Measurements from ENCODE around the gene SORCS2. TPM values are rescaled to one million over a fixed set of nuclear protein-coding genes. Genes with fewer than 3 reads are reported as not detected.

The SORCS2 gene
- total RNA-seq, 4 donors from 2014 or later = 0.19 to 0.85 (median 0.66) TPM

GRCh38 chr4:7655511-7656243 is 463.3 kb downstream of the SORCS2 start:
- TF ChIP-seq CTCF (IDR thresholded peaks at IDR 0.05; ENCODE audit: low read depth) = no peak

DNA sequence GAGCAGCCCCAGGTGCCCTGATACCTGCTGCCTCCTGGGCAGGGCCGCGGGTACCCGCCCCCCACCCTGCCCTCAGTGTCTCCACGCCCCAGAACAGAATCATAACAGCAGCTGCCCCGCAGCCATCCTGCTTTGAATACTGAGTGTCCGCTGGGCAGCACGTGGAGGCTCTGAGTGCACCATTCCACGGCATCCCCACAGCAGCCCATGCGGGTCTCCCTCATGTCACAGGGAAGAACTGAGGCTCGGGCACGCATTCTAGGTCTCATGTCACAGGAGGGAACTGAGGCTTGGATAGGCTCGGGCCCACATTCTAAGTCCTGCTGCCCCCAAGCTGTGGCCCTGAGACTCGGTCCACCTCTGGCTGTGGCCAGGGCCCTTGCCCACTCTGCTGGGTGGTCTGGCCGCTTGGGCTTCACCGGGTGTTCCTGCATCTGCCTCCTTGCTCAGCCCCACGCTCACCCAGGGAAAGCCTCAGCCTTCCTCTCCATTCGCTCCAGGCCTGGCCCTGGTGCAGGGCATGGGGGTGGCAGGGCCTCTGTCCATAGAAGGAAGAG is 464.0 kb downstream of the SORCS2 start:
- TF ChIP-seq CTCF (IDR thresholded peaks at IDR 0.05; ENCODE audit: low read depth) = no peak

DNA sequence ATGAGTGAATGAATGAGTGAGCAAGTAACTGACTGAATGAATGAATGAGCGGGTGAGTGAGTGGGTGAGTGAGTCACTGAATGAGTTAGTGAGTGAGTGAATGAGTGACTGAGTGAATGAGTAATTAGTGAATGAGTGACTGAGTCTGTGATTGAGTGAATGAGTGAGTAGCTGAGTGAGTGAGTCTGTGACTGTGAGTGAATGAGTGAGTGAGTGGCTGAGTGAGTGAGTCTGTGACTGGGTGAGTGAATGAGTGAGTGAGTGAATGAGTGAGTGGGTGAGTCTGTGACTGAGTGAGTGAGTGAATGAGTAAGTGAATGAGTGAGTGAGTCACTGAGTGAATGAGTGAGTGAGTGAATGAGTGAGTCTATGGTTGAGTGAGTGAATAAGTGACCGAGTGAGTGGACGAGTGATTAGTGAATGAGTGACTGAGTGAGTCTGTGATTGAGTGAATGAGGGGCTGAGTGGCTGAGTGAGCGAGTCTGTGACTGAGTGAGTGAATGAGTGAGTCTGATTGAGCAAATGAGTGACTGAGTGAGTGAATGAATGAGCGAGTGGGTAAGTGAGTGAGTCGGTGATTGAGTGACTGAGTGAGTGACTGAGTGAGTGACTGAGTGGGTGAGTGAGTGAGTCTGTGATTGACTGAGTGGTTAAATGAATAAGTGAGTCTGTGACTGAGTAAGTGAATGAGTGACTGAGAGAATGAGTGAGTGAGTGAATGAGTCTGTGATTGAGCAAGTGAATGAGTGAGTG is 465.4 kb downstream of the SORCS2 start:
- no peak for TF ChIP-seq CTCF (IDR thresholded peaks at IDR 0.05; ENCODE audit: low read depth)

GRCh38 chr4:7658341-7659204 is 466.2 kb downstream of the SORCS2 start:
- TF ChIP-seq CTCF (IDR thresholded peaks at IDR 0.05; ENCODE audit: low read depth) = no peak

DNA sequence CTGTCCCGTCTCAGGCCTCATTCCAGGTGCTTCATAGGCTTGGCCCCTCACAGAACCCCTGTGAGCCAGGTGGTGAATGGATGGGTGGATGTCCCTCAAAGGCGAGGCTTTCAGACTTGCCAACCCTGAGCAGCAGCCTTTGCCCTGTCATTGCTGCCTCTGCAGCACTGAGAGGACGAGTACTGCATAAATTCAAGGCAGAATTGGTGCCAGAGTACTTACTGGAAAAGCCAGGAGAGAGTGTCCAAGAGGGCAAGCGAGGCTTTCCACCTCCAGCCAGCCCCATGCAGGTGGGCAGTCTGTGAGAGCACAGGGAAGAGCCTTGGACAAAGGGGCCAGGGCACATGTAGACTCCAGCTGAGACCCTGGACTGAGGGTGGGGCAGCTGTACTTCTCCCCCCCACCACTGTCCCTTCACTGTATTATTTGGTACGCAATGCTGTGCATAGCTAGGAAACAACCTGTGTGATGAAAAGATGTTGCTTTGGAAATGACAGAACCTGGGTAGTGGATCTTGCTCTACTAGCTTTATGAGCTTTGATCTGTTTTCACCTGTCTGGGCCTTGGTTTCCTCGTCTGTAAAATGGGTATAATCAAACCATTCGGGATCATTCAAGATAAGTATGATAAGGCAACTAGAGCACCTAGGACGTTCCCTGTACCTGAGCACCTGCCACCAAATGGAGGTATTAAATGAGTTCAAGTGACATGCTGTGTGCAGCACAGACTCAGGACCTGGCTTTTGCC is 467.3 kb downstream of the SORCS2 start:
- TF ChIP-seq CTCF (IDR thresholded peaks at IDR 0.05; ENCODE audit: low read depth) = no peak

DNA sequence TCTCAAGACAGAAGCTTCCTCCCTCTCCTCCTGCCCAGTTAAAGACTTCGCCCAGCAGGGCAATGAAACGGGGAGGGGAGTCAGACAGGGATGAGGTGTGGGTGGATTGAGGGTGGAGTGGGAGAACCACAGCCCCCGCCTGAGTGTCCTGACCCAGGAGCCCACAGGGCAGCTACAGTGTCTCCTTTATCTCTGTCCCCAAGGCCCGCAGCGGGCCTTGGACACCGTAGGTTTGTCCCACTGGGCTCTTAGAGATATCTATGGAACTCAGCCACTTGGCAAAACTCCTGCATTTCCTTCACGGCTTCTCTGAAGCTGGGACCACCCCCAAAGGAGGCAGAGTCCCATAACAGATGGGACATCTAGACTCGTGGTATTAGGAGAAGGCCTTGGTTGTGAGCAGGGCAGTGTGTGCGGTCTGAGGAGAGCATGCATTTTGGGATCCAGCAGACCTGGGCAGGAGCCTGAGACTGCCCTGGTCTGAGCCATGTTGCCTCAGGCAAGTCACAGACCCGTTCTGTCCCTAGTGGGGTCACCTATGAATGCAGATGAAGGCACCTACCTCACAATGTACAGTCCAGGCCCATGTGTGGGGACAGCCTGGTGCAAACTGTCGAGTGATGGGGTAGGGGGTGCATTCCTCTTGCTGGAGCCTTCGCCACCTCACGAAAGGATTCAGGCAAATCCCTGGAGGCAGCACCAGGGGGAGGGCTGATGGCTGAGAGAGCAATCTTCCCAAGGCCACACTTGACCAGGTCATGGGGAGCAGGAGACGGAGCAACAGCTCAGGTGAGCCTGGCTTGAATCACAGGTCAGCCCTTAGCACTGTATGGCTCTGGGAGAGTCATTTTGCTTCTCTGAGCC is 468.1 kb downstream of the SORCS2 start:
- no peak for TF ChIP-seq CTCF (IDR thresholded peaks at IDR 0.05; ENCODE audit: low read depth)
